ENCODE data around the gene PLXNB1.

DNA sequence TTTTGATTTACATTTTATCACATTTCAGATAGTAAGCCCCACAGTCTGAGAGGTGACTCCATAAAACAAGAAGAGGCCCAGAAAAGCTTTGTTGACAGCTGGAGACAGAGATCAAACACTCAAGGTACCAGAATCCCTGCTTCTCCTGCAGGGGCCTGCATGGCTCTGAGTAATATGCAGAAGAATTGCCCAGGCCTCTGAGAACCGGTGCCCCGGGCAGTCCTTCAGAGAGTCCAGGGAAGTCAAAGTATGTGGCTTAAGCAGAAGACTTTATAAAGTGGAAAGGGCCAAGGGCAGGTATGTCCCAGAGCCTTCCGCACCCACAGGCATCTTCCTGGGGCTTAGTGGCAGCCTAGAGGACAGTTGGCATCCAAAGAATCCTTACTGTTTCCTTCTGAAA is 29.4 kb upstream of the PLXNB1 start:
- no peak for TF ChIP-seq SUZ12 (IDR thresholded peaks at IDR 0.05; ENCODE audit: extremely low read depth, insufficient read depth, insufficient read length)
- TF ChIP-seq YY1 (IDR thresholded peaks at IDR 0.05; ENCODE audit: insufficient read depth, insufficient read length) = no peak
- TF ChIP-seq ZNF274 (IDR thresholded peaks at IDR 0.05; ENCODE audit: low read depth, low read length) = no peak

Data from NT2/D1 (cell line).